GM23338 (cell line): ENCODE measurements around the gene PLAC8. TPM values are rescaled to one million over a fixed set of nuclear protein-coding genes. Genes with fewer than 3 reads are reported as not detected.
A peak's percentile ranks its signal among the peaks of the same experiment; 100 is the strongest.

ENCODE experiments used
- ATAC-seq: fragments of 200-7000 bp; cut with Tn5 transposase; 3 replicates; pipeline ENCODE4 v1.9.1; 2020
- DNase-seq: peaks from one replicate; pipeline ENCODE4 v3.0.0-alpha.2; 2015; ENCODE audit warnings: low spot score
- H2AFZ ChIP-seq: fragments of 200-600 bp; sonication (generic); 2 replicates; pipeline ENCODE4 v1.8.0; 2016; ENCODE audit warnings: antibody characterized with exemption, mild to moderate bottlenecking, moderate library complexity
- H3F3A ChIP-seq: fragments of 200-600 bp; sonication (generic); replicated peaks from 2 replicates; pipeline ENCODE4 v1.8.0; 2017; ENCODE audit warnings: antibody characterized with exemption, mixed run types, low read depth
- H3K27ac ChIP-seq: fragments of 200-600 bp; sonication (generic); 2 replicates; pipeline ENCODE4 v1.6.1; 2016; ENCODE audit warnings: low read depth
- H3K27me3 ChIP-seq: fragments of 200-600 bp; sonication (generic); 2 replicates; pipeline ENCODE4 v1.8.0; 2016; ENCODE audit warnings: mild to moderate bottlenecking, mixed run types, moderate library complexity; ENCODE audit not compliant: insufficient read depth
- H3K36me3 ChIP-seq: fragments of 200-600 bp; sonication (generic); 2 replicates; pipeline ENCODE4 v1.8.0; 2016; ENCODE audit warnings: mild to moderate bottlenecking; ENCODE audit not compliant: insufficient read depth
- H3K4me1 ChIP-seq: fragments of 200-600 bp; sonication (generic); 2 replicates; pipeline ENCODE4 v1.8.0; 2016; ENCODE audit warnings: mild to moderate bottlenecking, moderate library complexity; ENCODE audit not compliant: insufficient read depth
- H3K4me2 ChIP-seq: fragments of 200-600 bp; sonication (generic); 2 replicates; pipeline ENCODE4 v1.7.1; 2017; ENCODE audit warnings: mixed run types
- H3K4me3 ChIP-seq: fragments of 200-600 bp; sonication (generic); 2 replicates; pipeline ENCODE4 v1.6.1; 2016; ENCODE audit warnings: mixed run types
- H3K79me2 ChIP-seq: fragments of 200-600 bp; sonication (generic); replicated peaks from 2 replicates; pipeline ENCODE4 v1.8.0; 2017; ENCODE audit warnings: mild to moderate bottlenecking; ENCODE audit not compliant: insufficient read depth
- H3K9me2 ChIP-seq: fragments of 200-600 bp; sonication (generic); 2 replicates; pipeline ENCODE4 v1.8.0; 2017; ENCODE audit not compliant: insufficient read depth
- H4K20me1 ChIP-seq: fragments of 200-600 bp; sonication (generic); replicated peaks from 2 replicates; pipeline ENCODE4 v1.8.0; 2017; ENCODE audit warnings: mild to moderate bottlenecking; ENCODE audit not compliant: insufficient read depth
- H3K27ac Mint-ChIP-seq: 2 replicates; pipeline ENCODE4 v1.8.0; 2020; ENCODE audit warnings: inconsistent platforms, mild to moderate bottlenecking, moderate library complexity, mixed read lengths
- H3K27me3 Mint-ChIP-seq: 3 replicates; pipeline ENCODE4 v1.8.0; 2022; ENCODE audit warnings: low read depth, mild to moderate bottlenecking, moderate library complexity, mixed read lengths, inconsistent platforms; ENCODE audit not compliant: insufficient read depth, poor library complexity
- H3K36me3 Mint-ChIP-seq: 3 replicates; pipeline ENCODE4 v1.8.0; 2021; ENCODE audit warnings: low read depth, mild to moderate bottlenecking, inconsistent platforms, moderate library complexity, mixed read lengths
- H3K4me1 Mint-ChIP-seq: 3 replicates; pipeline ENCODE4 v1.8.0; 2020; ENCODE audit warnings: mild to moderate bottlenecking, inconsistent platforms, mixed read lengths
- H3K4me3 Mint-ChIP-seq: 3 replicates; pipeline ENCODE4 v1.8.0; 2021; ENCODE audit warnings: moderate library complexity, mild to moderate bottlenecking, inconsistent platforms, mixed read lengths
- H3K9me3 Mint-ChIP-seq: 3 replicates; pipeline ENCODE4 v1.8.0; 2020; ENCODE audit warnings: moderate library complexity, mild to moderate bottlenecking, inconsistent platforms, mixed read lengths
- CREB1 ChIP-seq: fragments of 250-450 bp; sonication (Bioruptor Pico); IDR thresholded peaks from 2 replicates; pipeline ENCODE4 v1.5.0; 2020; ENCODE audit warnings: low read depth, mild to moderate bottlenecking, moderate library complexity
- EZH2 ChIP-seq: fragments of 200-600 bp; sonication (generic); IDR thresholded peaks from one replicate; pipeline ENCODE4 v1.8.0; 2017; ENCODE audit warnings: antibody characterized with exemption, mild to moderate bottlenecking, low read depth; ENCODE audit not compliant: unreplicated experiment
- EZH2phosphoT487 ChIP-seq: fragments of 200-600 bp; sonication (generic); IDR thresholded peaks from one replicate; pipeline ENCODE4 v1.8.1; 2018; ENCODE audit warnings: antibody characterized with exemption; ENCODE audit not compliant: unreplicated experiment
- JUNB ChIP-seq: IDR thresholded peaks from one replicate; pipeline ENCODE4 v1.6.1; 2016; ENCODE audit warnings: antibody characterized with exemption; ENCODE audit not compliant: unreplicated experiment
- NANOG ChIP-seq: IDR thresholded peaks from 2 replicates; pipeline ENCODE4 v1.6.1; 2016; ENCODE audit warnings: antibody characterized with exemption, borderline replicate concordance
- POLR2AphosphoS5 ChIP-seq: IDR thresholded peaks from 2 replicates; pipeline ENCODE4 v1.6.1; 2016; ENCODE audit warnings: antibody characterized with exemption, low read depth
- STAT1 ChIP-seq: IDR thresholded peaks from one replicate; pipeline ENCODE4 v1.6.1; 2016; ENCODE audit warnings: antibody characterized with exemption; ENCODE audit not compliant: unreplicated experiment
- ZNF114 ChIP-seq: fragments of 250-450 bp; sonication (Bioruptor Pico); IDR thresholded peaks from 2 replicates; pipeline ENCODE4 v1.5.0; 2020; ENCODE audit warnings: mild to moderate bottlenecking, moderate library complexity
- ZNF331 ChIP-seq: fragments of 250-450 bp; sonication (Bioruptor Pico); IDR thresholded peaks from 2 replicates; pipeline ENCODE4 v1.5.0; 2020; ENCODE audit warnings: low read depth, mild to moderate bottlenecking, moderate library complexity
- polyA plus RNA-seq: library from polyadenylated mRNA; unstranded; fragments of >200 nt; fragmentation: Nextera tagmentation; extraction: Ambion mirVana; gene quantifications from 2 replicates; pipeline ENCODE4 v1.2.1, GENCODE V29; 2016
- total RNA-seq: library from RNA; depleted of rRNA; stranded (reverse); fragments of >200 nt; shearing (Covaris generic); gene quantifications from 2 replicates; pipeline ENCODE4 v1.2.3, GENCODE V29; 2014
- TF ChIP-seq, protein P1 (sequence below): IDR thresholded peaks from 2 replicates; pipeline ENCODE4 v1.6.1; 2016; ENCODE audit warnings: antibody characterized with exemption
- TF ChIP-seq, protein P2 (sequence below), 2 experiments: fragments of 200-600 bp in 1 of 2; sonication (generic) in 1 of 2; conservative IDR thresholded peaks; 2 replicates each; pipeline versions ENCODE4 v1.5.1 to v1.6.1; 2016 to 2017; ENCODE audit warnings: antibody characterized with exemption in 2 of 2, low read depth in 2 of 2, mild to moderate bottlenecking in 2 of 2, moderate library complexity in 1 of 2
- TF ChIP-seq, protein P3 (sequence below): IDR thresholded peaks from one replicate; pipeline ENCODE4 v1.6.1; 2018; ENCODE audit warnings: antibody characterized with exemption; ENCODE audit not compliant: unreplicated experiment
- TF ChIP-seq, protein P4 (sequence below): fragments of 250-450 bp; sonication (Bioruptor Pico); IDR thresholded peaks from 2 replicates; pipeline ENCODE4 v1.5.0; 2020; ENCODE audit warnings: mild to moderate bottlenecking, moderate library complexity

Gene PLAC8
- total and polyA plus RNA-seq, 2 experiments from 2014 or later, result 0.83 to 1.6 TPM

DNA sequence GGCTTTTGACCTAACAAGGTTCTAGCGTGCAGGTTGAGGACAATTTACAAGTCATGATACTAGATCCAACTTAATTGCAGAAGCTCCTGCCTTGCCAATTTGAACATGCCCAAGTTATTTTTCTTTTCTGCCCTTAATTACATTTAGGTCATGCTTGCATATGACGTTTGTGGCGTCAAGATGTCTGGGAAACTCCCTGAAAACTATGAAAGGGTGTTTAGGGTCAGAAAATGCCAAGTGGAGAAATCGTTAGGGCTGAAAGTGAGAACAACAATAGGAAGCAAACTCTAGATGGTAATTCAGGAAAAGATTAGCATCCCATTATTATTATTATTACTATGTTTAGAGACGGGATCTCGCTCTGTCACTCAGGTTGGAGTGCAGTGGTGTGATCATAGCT is 38.2 kb upstream of the PLAC8 start:
- Histone ChIP-seq H3K27me3 (no peaks in the 10 kb centered on the region), H3K27ac (no peak overlapping the region), H3K4me2 (0 out of 2 replicates have a peak overlapping the region, but pooled peaks have one; percentile 28), H3K36me3 (no peaks in the 10 kb centered on the region), H3F3A (no peaks in the 10 kb centered on the region), H3K9me2 (no peaks in the 10 kb centered on the region), H3K4me3 (no peak overlapping the region), H2AFZ (peak overlapping the region; percentile 67; the same call in 1 of the 2 replicates), H3K79me2 (no peaks in the 10 kb centered on the region), H3K4me1 (peaks cover 12% of the 10 kb centered on the region), H4K20me1 (no peaks in the 10 kb centered on the region)
- Mint-ChIP-seq H3K27me3 (peaks cover under 1% of the 10 kb centered on the region), H3K4me1 (peaks cover 10% of the 10 kb centered on the region), H3K27ac (no peak overlapping the region), H3K9me3 (no peaks in the 10 kb centered on the region; the same call in 2 of the 3 replicates), H3K4me3 (no peak overlapping the region), H3K36me3 (no peaks in the 10 kb centered on the region)
- DNase-seq (no peak), ATAC-seq (no peak)
- TF ChIP-seq, protein P1, sequence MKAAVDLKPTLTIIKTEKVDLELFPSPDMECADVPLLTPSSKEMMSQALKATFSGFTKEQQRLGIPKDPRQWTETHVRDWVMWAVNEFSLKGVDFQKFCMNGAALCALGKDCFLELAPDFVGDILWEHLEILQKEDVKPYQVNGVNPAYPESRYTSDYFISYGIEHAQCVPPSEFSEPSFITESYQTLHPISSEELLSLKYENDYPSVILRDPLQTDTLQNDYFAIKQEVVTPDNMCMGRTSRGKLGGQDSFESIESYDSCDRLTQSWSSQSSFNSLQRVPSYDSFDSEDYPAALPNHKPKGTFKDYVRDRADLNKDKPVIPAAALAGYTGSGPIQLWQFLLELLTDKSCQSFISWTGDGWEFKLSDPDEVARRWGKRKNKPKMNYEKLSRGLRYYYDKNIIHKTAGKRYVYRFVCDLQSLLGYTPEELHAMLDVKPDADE, result no peak
- TF ChIP-seq ZNF331 (CRISPR knock-in tag), result no peak
- no peak for TF ChIP-seq EZH2
- TF ChIP-seq STAT1, result no peak
- TF ChIP-seq POLR2AphosphoS5, result no peak
- no peak for TF ChIP-seq ZNF114 (CRISPR knock-in tag)
- TF ChIP-seq EZH2phosphoT487, result no peak
- TF ChIP-seq, protein P2, sequence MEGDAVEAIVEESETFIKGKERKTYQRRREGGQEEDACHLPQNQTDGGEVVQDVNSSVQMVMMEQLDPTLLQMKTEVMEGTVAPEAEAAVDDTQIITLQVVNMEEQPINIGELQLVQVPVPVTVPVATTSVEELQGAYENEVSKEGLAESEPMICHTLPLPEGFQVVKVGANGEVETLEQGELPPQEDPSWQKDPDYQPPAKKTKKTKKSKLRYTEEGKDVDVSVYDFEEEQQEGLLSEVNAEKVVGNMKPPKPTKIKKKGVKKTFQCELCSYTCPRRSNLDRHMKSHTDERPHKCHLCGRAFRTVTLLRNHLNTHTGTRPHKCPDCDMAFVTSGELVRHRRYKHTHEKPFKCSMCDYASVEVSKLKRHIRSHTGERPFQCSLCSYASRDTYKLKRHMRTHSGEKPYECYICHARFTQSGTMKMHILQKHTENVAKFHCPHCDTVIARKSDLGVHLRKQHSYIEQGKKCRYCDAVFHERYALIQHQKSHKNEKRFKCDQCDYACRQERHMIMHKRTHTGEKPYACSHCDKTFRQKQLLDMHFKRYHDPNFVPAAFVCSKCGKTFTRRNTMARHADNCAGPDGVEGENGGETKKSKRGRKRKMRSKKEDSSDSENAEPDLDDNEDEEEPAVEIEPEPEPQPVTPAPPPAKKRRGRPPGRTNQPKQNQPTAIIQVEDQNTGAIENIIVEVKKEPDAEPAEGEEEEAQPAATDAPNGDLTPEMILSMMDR (conservative IDR thresholded peaks at IDR 0.05; ENCODE audit: low read depth in 2 of 2), result no peak
- TF ChIP-seq NANOG, result no peak
- no peak for TF ChIP-seq CREB1 (CRISPR knock-in tag)
- TF ChIP-seq, protein P3, sequence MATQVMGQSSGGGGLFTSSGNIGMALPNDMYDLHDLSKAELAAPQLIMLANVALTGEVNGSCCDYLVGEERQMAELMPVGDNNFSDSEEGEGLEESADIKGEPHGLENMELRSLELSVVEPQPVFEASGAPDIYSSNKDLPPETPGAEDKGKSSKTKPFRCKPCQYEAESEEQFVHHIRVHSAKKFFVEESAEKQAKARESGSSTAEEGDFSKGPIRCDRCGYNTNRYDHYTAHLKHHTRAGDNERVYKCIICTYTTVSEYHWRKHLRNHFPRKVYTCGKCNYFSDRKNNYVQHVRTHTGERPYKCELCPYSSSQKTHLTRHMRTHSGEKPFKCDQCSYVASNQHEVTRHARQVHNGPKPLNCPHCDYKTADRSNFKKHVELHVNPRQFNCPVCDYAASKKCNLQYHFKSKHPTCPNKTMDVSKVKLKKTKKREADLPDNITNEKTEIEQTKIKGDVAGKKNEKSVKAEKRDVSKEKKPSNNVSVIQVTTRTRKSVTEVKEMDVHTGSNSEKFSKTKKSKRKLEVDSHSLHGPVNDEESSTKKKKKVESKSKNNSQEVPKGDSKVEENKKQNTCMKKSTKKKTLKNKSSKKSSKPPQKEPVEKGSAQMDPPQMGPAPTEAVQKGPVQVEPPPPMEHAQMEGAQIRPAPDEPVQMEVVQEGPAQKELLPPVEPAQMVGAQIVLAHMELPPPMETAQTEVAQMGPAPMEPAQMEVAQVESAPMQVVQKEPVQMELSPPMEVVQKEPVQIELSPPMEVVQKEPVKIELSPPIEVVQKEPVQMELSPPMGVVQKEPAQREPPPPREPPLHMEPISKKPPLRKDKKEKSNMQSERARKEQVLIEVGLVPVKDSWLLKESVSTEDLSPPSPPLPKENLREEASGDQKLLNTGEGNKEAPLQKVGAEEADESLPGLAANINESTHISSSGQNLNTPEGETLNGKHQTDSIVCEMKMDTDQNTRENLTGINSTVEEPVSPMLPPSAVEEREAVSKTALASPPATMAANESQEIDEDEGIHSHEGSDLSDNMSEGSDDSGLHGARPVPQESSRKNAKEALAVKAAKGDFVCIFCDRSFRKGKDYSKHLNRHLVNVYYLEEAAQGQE, result no peak
- TF ChIP-seq, protein P4, sequence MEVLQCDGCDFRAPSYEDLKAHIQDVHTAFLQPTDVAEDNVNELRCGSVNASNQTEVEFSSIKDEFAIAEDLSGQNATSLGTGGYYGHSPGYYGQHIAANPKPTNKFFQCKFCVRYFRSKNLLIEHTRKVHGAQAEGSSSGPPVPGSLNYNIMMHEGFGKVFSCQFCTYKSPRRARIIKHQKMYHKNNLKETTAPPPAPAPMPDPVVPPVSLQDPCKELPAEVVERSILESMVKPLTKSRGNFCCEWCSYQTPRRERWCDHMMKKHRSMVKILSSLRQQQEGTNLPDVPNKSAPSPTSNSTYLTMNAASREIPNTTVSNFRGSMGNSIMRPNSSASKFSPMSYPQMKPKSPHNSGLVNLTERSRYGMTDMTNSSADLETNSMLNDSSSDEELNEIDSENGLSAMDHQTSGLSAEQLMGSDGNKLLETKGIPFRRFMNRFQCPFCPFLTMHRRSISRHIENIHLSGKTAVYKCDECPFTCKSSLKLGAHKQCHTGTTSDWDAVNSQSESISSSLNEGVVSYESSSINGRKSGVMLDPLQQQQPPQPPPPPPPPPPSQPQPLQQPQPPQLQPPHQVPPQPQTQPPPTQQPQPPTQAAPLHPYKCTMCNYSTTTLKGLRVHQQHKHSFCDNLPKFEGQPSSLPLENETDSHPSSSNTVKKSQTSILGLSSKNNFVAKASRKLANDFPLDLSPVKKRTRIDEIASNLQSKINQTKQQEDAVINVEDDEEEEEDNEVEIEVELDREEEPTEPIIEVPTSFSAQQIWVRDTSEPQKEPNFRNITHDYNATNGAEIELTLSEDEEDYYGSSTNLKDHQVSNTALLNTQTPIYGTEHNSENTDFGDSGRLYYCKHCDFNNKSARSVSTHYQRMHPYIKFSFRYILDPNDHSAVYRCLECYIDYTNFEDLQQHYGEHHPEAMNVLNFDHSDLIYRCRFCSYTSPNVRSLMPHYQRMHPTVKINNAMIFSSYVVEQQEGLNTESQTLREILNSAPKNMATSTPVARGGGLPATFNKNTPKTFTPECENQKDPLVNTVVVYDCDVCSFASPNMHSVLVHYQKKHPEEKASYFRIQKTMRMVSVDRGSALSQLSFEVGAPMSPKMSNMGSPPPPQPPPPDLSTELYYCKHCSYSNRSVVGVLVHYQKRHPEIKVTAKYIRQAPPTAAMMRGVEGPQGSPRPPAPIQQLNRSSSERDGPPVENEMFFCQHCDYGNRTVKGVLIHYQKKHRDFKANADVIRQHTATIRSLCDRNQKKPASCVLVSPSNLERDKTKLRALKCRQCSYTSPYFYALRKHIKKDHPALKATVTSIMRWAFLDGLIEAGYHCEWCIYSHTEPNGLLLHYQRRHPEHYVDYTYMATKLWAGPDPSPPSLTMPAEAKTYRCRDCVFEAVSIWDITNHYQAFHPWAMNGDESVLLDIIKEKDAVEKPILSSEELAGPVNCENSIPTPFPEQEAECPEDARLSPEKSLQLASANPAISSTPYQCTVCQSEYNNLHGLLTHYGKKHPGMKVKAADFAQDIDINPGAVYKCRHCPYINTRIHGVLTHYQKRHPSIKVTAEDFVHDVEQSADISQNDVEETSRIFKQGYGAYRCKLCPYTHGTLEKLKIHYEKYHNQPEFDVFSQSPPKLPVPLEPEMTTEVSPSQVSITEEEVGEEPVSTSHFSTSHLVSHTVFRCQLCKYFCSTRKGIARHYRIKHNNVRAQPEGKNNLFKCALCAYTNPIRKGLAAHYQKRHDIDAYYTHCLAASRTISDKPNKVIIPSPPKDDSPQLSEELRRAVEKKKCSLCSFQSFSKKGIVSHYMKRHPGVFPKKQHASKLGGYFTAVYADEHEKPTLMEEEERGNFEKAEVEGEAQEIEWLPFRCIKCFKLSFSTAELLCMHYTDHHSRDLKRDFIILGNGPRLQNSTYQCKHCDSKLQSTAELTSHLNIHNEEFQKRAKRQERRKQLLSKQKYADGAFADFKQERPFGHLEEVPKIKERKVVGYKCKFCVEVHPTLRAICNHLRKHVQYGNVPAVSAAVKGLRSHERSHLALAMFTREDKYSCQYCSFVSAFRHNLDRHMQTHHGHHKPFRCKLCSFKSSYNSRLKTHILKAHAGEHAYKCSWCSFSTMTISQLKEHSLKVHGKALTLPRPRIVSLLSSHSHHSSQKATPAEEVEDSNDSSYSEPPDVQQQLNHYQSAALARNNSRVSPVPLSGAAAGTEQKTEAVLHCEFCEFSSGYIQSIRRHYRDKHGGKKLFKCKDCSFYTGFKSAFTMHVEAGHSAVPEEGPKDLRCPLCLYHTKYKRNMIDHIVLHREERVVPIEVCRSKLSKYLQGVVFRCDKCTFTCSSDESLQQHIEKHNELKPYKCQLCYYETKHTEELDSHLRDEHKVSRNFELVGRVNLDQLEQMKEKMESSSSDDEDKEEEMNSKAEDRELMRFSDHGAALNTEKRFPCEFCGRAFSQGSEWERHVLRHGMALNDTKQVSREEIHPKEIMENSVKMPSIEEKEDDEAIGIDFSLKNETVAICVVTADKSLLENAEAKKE (CRISPR knock-in tag), result no peak
- TF ChIP-seq JUNB, result no peak
